Stimulated activated CD4-positive, alpha-beta T cell treated with anti-CD3 and anti-CD28 coated beads, Interleukin-12 subunit alpha, Interleukin-12 subunit beta, amount 100 ng/mL, for 24 hours (primary cell): ENCODE data around the gene ZNF750.

Experiments used
- DNase-seq, 2 experiments: peaks; one replicate each; pipeline ENCODE4 v3.0.0-alpha.2; 2020; ENCODE audit warnings: low read depth in 2 of 2

ZNF750 gene

GRCh38 chr17:82859431-82860403, 19.9 kb upstream of the ZNF750 start:
- no peak for DNase-seq

GRCh38 chr17:82858376-82859126, 18.7 kb upstream of the ZNF750 start:
- no peak for DNase-seq

- no peak for DNase-seq
Observed at GRCh38 chr17:82856361-82856760, 16.5 kb upstream of the ZNF750 start.

- DNase-seq, result no peak
Observed at GRCh38 chr17:82854226-82854625, 14.4 kb upstream of the ZNF750 start.

GRCh38 chr17:82851381-82851780, 11.6 kb upstream of the ZNF750 start:
- no peak for DNase-seq

GRCh38 chr17:82849076-82849945, 9.5 kb upstream of the ZNF750 start:
- DNase-seq, result no peak

- DNase-seq, result peak in 1 of 2 experiments; percentile 13
Observed at GRCh38 chr17:82848022-82848592, 8.3 kb upstream of the ZNF750 start.

- DNase-seq, result no peak
Observed at GRCh38 chr17:82846061-82846691, 6.4 kb upstream of the ZNF750 start.

GRCh38 chr17:82845163-82845807, 5.5 kb upstream of the ZNF750 start:
- no peak for DNase-seq

- DNase-seq, result no peak
Observed at GRCh38 chr17:82844796-82845162, 5.0 kb upstream of the ZNF750 start.

GRCh38 chr17:82843904-82844680, 4.3 kb upstream of the ZNF750 start:
- no peak for DNase-seq

GRCh38 chr17:82841921-82842596, 2.2 kb upstream of the ZNF750 start:
- DNase-seq, result no peak

- no peak for DNase-seq
Observed at GRCh38 chr17:82840431-82840831, 609 bp upstream of the ZNF750 start.

GRCh38 chr17:82838386-82839063, 1.3 kb downstream of the ZNF750 start:
- no peak for DNase-seq

GRCh38 chr17:82837586-82838320, 2.1 kb downstream of the ZNF750 start:
- no peak for DNase-seq

- DNase-seq, result no peak
Observed at GRCh38 chr17:82836823-82837357, 2.9 kb downstream of the ZNF750 start.

GRCh38 chr17:82835766-82836512, 3.9 kb downstream of the ZNF750 start:
- DNase-seq, result no peak
